H9 (cell line): ENCODE data around the gene INSL3. TPM values are rescaled to one million over a fixed set of nuclear protein-coding genes. Genes with fewer than 3 reads are reported as not detected.

ENCODE experiments used
- DNase-seq: peaks from one replicate; pipeline ENCODE4 v3.0.0-alpha.2; 2017
- H2AFZ ChIP-seq: one replicate; pipeline ENCODE4 v1.6.1; 2013; ENCODE audit warnings: mild to moderate bottlenecking, low read length, control low read depth, moderate library complexity
- H2AK5ac ChIP-seq: 2 replicates; pipeline ENCODE4 v1.6.1; 2013; ENCODE audit warnings: low read length, control low read depth, mixed read lengths; ENCODE audit not compliant: insufficient read length
- H2BK120ac ChIP-seq: one replicate; pipeline ENCODE4 v1.6.1; 2013; ENCODE audit warnings: low read depth, mild to moderate bottlenecking, low read length, control low read depth, inconsistent platforms; ENCODE audit not compliant: poor library complexity, severe bottlenecking
- H2BK12ac ChIP-seq: 2 replicates; pipeline ENCODE4 v1.6.1; 2013; ENCODE audit warnings: low read length, control low read depth, mixed read lengths, low read depth; ENCODE audit not compliant: insufficient read length
- H2BK15ac ChIP-seq: 2 replicates; pipeline ENCODE4 v1.6.1; 2013; ENCODE audit warnings: low read depth, low read length, control low read depth
- H2BK20ac ChIP-seq: one replicate; pipeline ENCODE4 v1.6.1; 2013; ENCODE audit warnings: low read depth, mild to moderate bottlenecking, low read length, control low read depth, inconsistent platforms; ENCODE audit not compliant: poor library complexity, severe bottlenecking
- H2BK5ac ChIP-seq: 2 replicates; pipeline ENCODE4 v1.6.1; 2013; ENCODE audit warnings: low read length, control low read depth, mixed read lengths; ENCODE audit not compliant: insufficient read length
- H3K14ac ChIP-seq: 2 replicates; pipeline ENCODE4 v1.6.1; 2013; ENCODE audit warnings: low read length, control low read depth; ENCODE audit not compliant: insufficient read depth
- H3K18ac ChIP-seq: 2 replicates; pipeline ENCODE4 v1.6.1; 2013; ENCODE audit warnings: low read depth, mild to moderate bottlenecking, mixed read lengths, low read length, control low read depth; ENCODE audit not compliant: insufficient read length
- H3K23ac ChIP-seq: 2 replicates; pipeline ENCODE4 v1.6.1; 2013; ENCODE audit warnings: low read length, control low read depth, mixed read lengths, low read depth; ENCODE audit not compliant: insufficient read length
- H3K23me2 ChIP-seq: 2 replicates; pipeline ENCODE4 v1.6.1; 2013; ENCODE audit warnings: low read depth, mild to moderate bottlenecking, mixed read lengths, low read length, control low read depth; ENCODE audit not compliant: insufficient read length, poor library complexity, severe bottlenecking
- H3K27ac ChIP-seq: 2 replicates; pipeline ENCODE4 v1.5.1; 2013; ENCODE audit warnings: low read length, control low read depth, mixed read lengths, low read depth; ENCODE audit not compliant: insufficient read length
- H3K27me3 ChIP-seq: 2 replicates; pipeline ENCODE4 v1.6.1; 2013; ENCODE audit warnings: low read length, control low read depth, inconsistent platforms; ENCODE audit not compliant: insufficient read depth
- H3K4ac ChIP-seq: 2 replicates; pipeline ENCODE4 v1.6.1; 2013; ENCODE audit warnings: low read depth, mild to moderate bottlenecking, control low read depth, inconsistent platforms, low read length, moderate library complexity
- H3K4me1 ChIP-seq: 2 replicates; pipeline ENCODE4 v1.6.1; 2013; ENCODE audit warnings: low read length, control low read depth, inconsistent platforms; ENCODE audit not compliant: insufficient read depth
- H3K4me2 ChIP-seq: 2 replicates; pipeline ENCODE4 v1.6.1; 2013; ENCODE audit warnings: low read length, control low read depth, mixed read lengths; ENCODE audit not compliant: insufficient read length, insufficient read depth
- H3K56ac ChIP-seq: 2 replicates; pipeline ENCODE4 v1.6.1; 2013; ENCODE audit warnings: low read depth, mild to moderate bottlenecking, mixed read lengths, low read length, control low read depth; ENCODE audit not compliant: insufficient read length
- H3K79me1 ChIP-seq: 2 replicates; pipeline ENCODE4 v1.6.1; 2013; ENCODE audit warnings: low read depth, mild to moderate bottlenecking, moderate library complexity, low read length, control low read depth, inconsistent platforms; ENCODE audit not compliant: insufficient read depth, poor library complexity, severe bottlenecking
- H3K79me2 ChIP-seq: 2 replicates; pipeline ENCODE4 v1.6.1; 2013; ENCODE audit warnings: low read length, control low read depth, inconsistent platforms; ENCODE audit not compliant: insufficient read depth
- H3K9ac ChIP-seq: 2 replicates; pipeline ENCODE4 v1.6.1; 2013; ENCODE audit warnings: low read length, control low read depth, mixed read lengths; ENCODE audit not compliant: insufficient read length; ENCODE audit errors: extremely low read depth
- H3K9me3 ChIP-seq: one replicate; pipeline ENCODE4 v1.6.1; 2013; ENCODE audit warnings: low read depth, low read length, inconsistent platforms; ENCODE audit not compliant: control insufficient read depth
- H3T11ph ChIP-seq: one replicate; pipeline ENCODE4 v1.6.1; 2013; ENCODE audit warnings: mild to moderate bottlenecking, low read length, control low read depth, inconsistent platforms
- H4K20me1 ChIP-seq: one replicate; pipeline ENCODE4 v1.6.1; 2013; ENCODE audit not compliant: control insufficient read depth, insufficient read length, insufficient read depth
- H4K5ac ChIP-seq: 2 replicates; pipeline ENCODE4 v1.6.1; 2013; ENCODE audit warnings: low read depth, mild to moderate bottlenecking, mixed read lengths, low read length, control low read depth; ENCODE audit not compliant: insufficient read length
- H4K8ac ChIP-seq: replicated peaks from 2 replicates; pipeline ENCODE4 v1.6.1; 2013; ENCODE audit warnings: low read length, control low read depth, mixed read lengths, low read depth; ENCODE audit not compliant: insufficient read length
- H4K91ac ChIP-seq: 2 replicates; pipeline ENCODE4 v1.6.1; 2013; ENCODE audit warnings: low read depth, mild to moderate bottlenecking, moderate library complexity, mixed read lengths, low read length, control low read depth; ENCODE audit not compliant: insufficient read length
- H3K27ac Mint-ChIP-seq, 3 experiments: 2 replicates in 2 of 3; 3 replicates in 1 of 3; pipeline ENCODE4 v1.8.0; 2020 to 2021; ENCODE audit warnings: mixed read lengths in 3 of 3, mild to moderate bottlenecking in 1 of 3, moderate library complexity in 1 of 3
- H3K27me3 Mint-ChIP-seq: 2 replicates; pipeline ENCODE4 v1.8.0; 2021; ENCODE audit warnings: low read depth, mild to moderate bottlenecking, moderate library complexity, mixed read lengths
- H3K36me3 Mint-ChIP-seq, 3 experiments: 2 replicates in 2 of 3; 3 replicates in 1 of 3; pipeline ENCODE4 v1.8.0; 2020 to 2021; ENCODE audit warnings: low read depth in 3 of 3, mixed read lengths in 3 of 3; ENCODE audit not compliant: insufficient read depth in 1 of 3
- H3K4me1 Mint-ChIP-seq, 2 experiments: 2 replicates each; pipeline ENCODE4 v1.8.0; 2020; ENCODE audit warnings: mixed read lengths in 2 of 2
- H3K4me3 Mint-ChIP-seq, 2 experiments: 2 replicates in 1 of 2; 3 replicates in 1 of 2; pipeline ENCODE4 v1.8.0; 2020 to 2021; ENCODE audit warnings: mild to moderate bottlenecking in 2 of 2, mixed read lengths in 2 of 2, moderate library complexity in 1 of 2
- H3K9me3 Mint-ChIP-seq, 2 experiments: 2 replicates in 1 of 2; 3 replicates in 1 of 2; pipeline ENCODE4 v1.8.0; 2020; ENCODE audit warnings: mild to moderate bottlenecking in 2 of 2, mixed read lengths in 2 of 2, moderate library complexity in 1 of 2
- CTCF ChIP-seq: fragments of 200-600 bp; sonication (generic); conservative IDR thresholded peaks from 3 replicates; pipeline ENCODE4 v1.8.0; 2021; ENCODE audit warnings: antibody characterized with exemption, mild to moderate bottlenecking
- WGBS: extraction: QIAGEN DNeasy Blood & Tissue Kit; methylation state at CpG from one replicate; pipeline ENCODE4 v1.1.7; 2013; ENCODE audit warnings: missing lambda C conversion rate, low lambda C conversion rate, mixed read lengths; ENCODE audit not compliant: insufficient read length; ENCODE audit errors: extremely low coverage; 5-methylcytosine and 5-hydroxymethylcytosine counted together
- total RNA-seq: library from RNA; stranded (reverse); gene quantifications from 2 replicates; pipeline ENCODE4 v1.2.1, GENCODE V29; 2021

Gene INSL3
- total RNA-seq, 1 experiment from 2014 or later, result 0.63 TPM

GRCh38 chr19:17842663-17843291 is 21.5 kb upstream of the INSL3 start:
- Histone ChIP-seq H3K27ac (no peak overlapping the region), H4K20me1 (no peaks in the 10 kb centered on the region), H3K23ac (no peak overlapping the region), H2BK120ac (no peak overlapping the region), H3K9ac (peak overlapping the region; percentile 39), H3T11ph (no peak overlapping the region), H4K8ac (no peak overlapping the region), H3K4me1 (no peaks in the 10 kb centered on the region), H3K4ac (no peak overlapping the region), H3K56ac (no peak overlapping the region), H2AFZ (no peak overlapping the region), H3K14ac (peak overlapping the region; percentile 84), H4K5ac (no peak overlapping the region), H2BK15ac (no peak overlapping the region), H3K4me2 (peak overlapping the region; percentile 55), H2BK20ac (no peak overlapping the region), H3K9me3 (no peaks in the 10 kb centered on the region), H2AK5ac (no peak overlapping the region), H3K18ac (no peak overlapping the region), H3K79me1 (no peaks in the 10 kb centered on the region), H2BK12ac (no peak overlapping the region), H3K27me3 (no peaks in the 10 kb centered on the region), H3K23me2 (peaks cover 11% of the 10 kb centered on the region), H4K91ac (no peak overlapping the region), H2BK5ac (no peak overlapping the region), H3K79me2 (no peaks in the 10 kb centered on the region)
- Mint-ChIP-seq H3K4me1 (peaks cover 6 to 13% of the 10 kb centered on the region in 2 experiments), H3K27me3 (peaks cover 52% of the 10 kb centered on the region), H3K36me3 (no peaks in the 10 kb centered on the region; a peak in 1 of 7 replicates), H3K27ac (no peak overlapping the region), H3K9me3 (no peaks in the 10 kb centered on the region; a peak in 1 of 5 replicates), H3K4me3 (peak overlapping the region; percentile 69 to 78)
- no peak for DNase-seq
- no peak for TF ChIP-seq CTCF
- WGBS, result no CpG with 5 or more reads among the region's 20 CpGs
